GM12878 (cell line): ENCODE results near the gene FRMD5. TPM values are rescaled to one million over a fixed set of nuclear protein-coding genes. Genes with fewer than 3 reads are reported as not detected.

Source experiments
- ATAC-seq: fragments of 200-7000 bp; cut with Tn5 transposase; 3 replicates; pipeline ENCODE4 v1.9.1; 2020; ENCODE audit warnings: mild to moderate bottlenecking, moderate library complexity
- BruUV-seq: library from RNA; stranded (reverse); fragments of 400-500 nt; replicated peaks from 2 replicates; lab custom pipeline; 2021; lab: Mats Ljungman, UMichigan
- CTCF ChIA-PET: fragments of 300-600 bp; sonication (Branson Sonifier 250); formaldehyde crosslinking; extraction: SDS; loops from one replicate; lab custom pipeline; 2021; ENCODE audit warnings: inconsistent platforms; lab: Yijun Ruan, JAX
- POLR2A ChIA-PET: fragments of 350-600 bp; formaldehyde crosslinking; extraction: SDS; loops from one replicate; lab custom pipeline; 2021; ENCODE audit warnings: inconsistent platforms; lab: Charles Lee
- RAD21 ChIA-PET: fragments of 300-600 bp; sonication (Branson Sonifier 250); formaldehyde crosslinking; loops from one replicate; lab custom pipeline; 2023; ENCODE audit warnings: antibody characterized with exemption; ENCODE audit not compliant: unreplicated experiment; lab: Charles Lee
- SMC1A ChIA-PET: fragments of 300-600 bp; sonication (Branson Sonifier 250); formaldehyde crosslinking; loops from one replicate; lab custom pipeline; 2023; ENCODE audit not compliant: unreplicated experiment, uncharacterized antibody; lab: Charles Lee
- DNase-seq: peaks from one replicate; pipeline ENCODE4 v3.0.0-alpha.2; 2011; ENCODE audit warnings: low read depth, low spot score
- FAIRE-seq: peaks from 3 replicates; lab custom pipeline; 2011; peaks lifted over from hg19 to GRCh38; lab: Jason Lieb, UNC
- H2AFZ ChIP-seq: 2 replicates; pipeline ENCODE4 v1.6.0; 2011; ENCODE audit warnings: low read depth, low read length, control low read depth; ENCODE audit not compliant: control insufficient read depth
- H3K27ac ChIP-seq: 2 replicates; pipeline ENCODE4 v1.5.1; 2011; ENCODE audit warnings: control low read depth; ENCODE audit not compliant: control insufficient read depth, insufficient read depth
- H3K27me3 ChIP-seq, 2 experiments: replicated peaks in 1 of 2; 2 replicates each; pipeline versions ENCODE4 v1.6.0 to v1.6.1; 2011; ENCODE audit warnings: low read length in 1 of 2; ENCODE audit not compliant: control insufficient read depth in 2 of 2, insufficient read depth in 2 of 2
- H3K36me3 ChIP-seq, 2 experiments: 2 replicates each; pipeline ENCODE4 v1.5.1; 2011; ENCODE audit warnings: low read length in 1 of 2; ENCODE audit not compliant: control insufficient read depth in 2 of 2, insufficient read depth in 2 of 2
- H3K4me1 ChIP-seq: 2 replicates; pipeline ENCODE4 v1.6.1; 2011; ENCODE audit warnings: mild to moderate bottlenecking, low read length, moderate library complexity, mixed read lengths; ENCODE audit not compliant: control insufficient read depth, insufficient read depth
- H3K4me2 ChIP-seq: 2 replicates; pipeline ENCODE4 v1.6.0; 2011; ENCODE audit warnings: control low read depth; ENCODE audit not compliant: control insufficient read depth, insufficient read depth
- H3K4me3 ChIP-seq: fragments of 200-600 bp; sonication (generic); 2 replicates; pipeline ENCODE4 v1.5.1; 2016
- H3K79me2 ChIP-seq: 2 replicates; pipeline ENCODE4 v1.6.0; 2011; ENCODE audit warnings: low read length; ENCODE audit not compliant: control insufficient read depth, insufficient read depth
- H3K9ac ChIP-seq: 2 replicates; pipeline ENCODE4 v1.8.0; 2011; ENCODE audit warnings: low read length, control low read depth, mixed read lengths; ENCODE audit not compliant: control insufficient read depth, insufficient read depth
- H3K9me3 ChIP-seq: replicated peaks from 3 replicates; pipeline ENCODE4 v1.5.1; 2011; ENCODE audit warnings: mild to moderate bottlenecking, low read length; ENCODE audit not compliant: control insufficient read depth, insufficient read depth
- H4K20me1 ChIP-seq: 2 replicates; pipeline ENCODE4 v1.6.0; 2011; ENCODE audit not compliant: control insufficient read depth, insufficient read depth
- ATF7 ChIP-seq: fragments of 450-650 bp; IDR thresholded peaks from 2 replicates; pipeline ENCODE4 v1.6.1; 2016; ENCODE audit warnings: low read depth, mild to moderate bottlenecking
- BACH1 ChIP-seq: fragments of 450-650 bp; IDR thresholded peaks from 2 replicates; pipeline ENCODE4 v1.6.1; 2017; ENCODE audit warnings: mild to moderate bottlenecking, borderline replicate concordance
- CHD2 ChIP-seq: IDR thresholded peaks from 2 replicates; pipeline ENCODE4 v1.6.1; 2011; ENCODE audit warnings: low read depth, low read length, improper control_type of control experiment, borderline replicate concordance
- FOXM1 ChIP-seq: IDR thresholded peaks from 2 replicates; pipeline ENCODE4 v1.6.1; 2012; ENCODE audit warnings: low read depth, mild to moderate bottlenecking, inconsistent platforms, low read length, moderate library complexity
- HDAC2 ChIP-seq: fragments of 200-600 bp; sonication (generic); IDR thresholded peaks from 2 replicates; pipeline ENCODE4 v1.6.1; 2017
- MTA2 ChIP-seq: fragments of 450-650 bp; IDR thresholded peaks from 2 replicates; pipeline ENCODE4 v1.6.1; 2016; ENCODE audit warnings: low read depth, mild to moderate bottlenecking, moderate library complexity
- PML ChIP-seq: IDR thresholded peaks from 2 replicates; pipeline ENCODE4 v1.6.1; 2012; ENCODE audit warnings: low read length, inconsistent platforms
- POLR2A ChIP-seq: IDR thresholded peaks from 2 replicates; pipeline ENCODE4 v1.6.1; 2011; ENCODE audit warnings: low read depth, mild to moderate bottlenecking, low read length
- STAT1 ChIP-seq: fragments of 450-650 bp; conservative IDR thresholded peaks from 2 replicates; pipeline ENCODE4 v1.6.1; 2014; ENCODE audit warnings: antibody characterized with exemption, mild to moderate bottlenecking
- TCF7 ChIP-seq: IDR thresholded peaks from 2 replicates; pipeline ENCODE4 v1.6.1; 2014; ENCODE audit warnings: antibody characterized with exemption, borderline replicate concordance
- ZNF622 ChIP-seq: fragments of 450-650 bp; IDR thresholded peaks from 2 replicates; pipeline ENCODE4 v1.6.1; 2017; ENCODE audit warnings: mild to moderate bottlenecking, inconsistent platforms
- WGBS: methylation state at CpG from one replicate; pipeline ENCODE4 v1.1.6; 2016; ENCODE audit warnings: low lambda C conversion rate; ENCODE audit not compliant: insufficient replicate concordance, insufficient coverage; ENCODE audit errors: missing lambda C conversion rate; 5-methylcytosine and 5-hydroxymethylcytosine counted together
- in situ Hi-C: fragments of 300-500 bp; cut with MboI; formaldehyde crosslinking; loops from 9 replicates; pipeline ENCODE4 v1.14.3; 2018; ENCODE audit warnings: mixed read lengths
- intact Hi-C: fragments of 100-400 bp; cut with micrococcal nuclease; formaldehyde crosslinking; loops from one replicate; pipeline ENCODE4 v1.14.2; 2022; ENCODE audit not compliant: unreplicated experiment
- polyA plus RNA-seq, 11 experiments: library from polyadenylated mRNA; depleted of rRNA in 4 of 11; unstranded in 6 of 11; stranded (reverse) in 5 of 11; fragments of >200 nt; fragmentation: Nextera tagmentation in 4 of 11; fragmentation: Illumina TruSeq in 1 of 11; extraction: Ambion mirVana in 4 of 11; extraction: Trizol in 1 of 11; gene quantifications; 1 replicate in 1 of 11; 2 replicates in 10 of 11; pipeline versions ENCODE4 v1.2.1 to v1.2.3, GENCODE V29; 2011 to 2016; ENCODE audit warnings: inconsistent platforms in 2 of 11, missing spikeins in 2 of 11, low read depth in 1 of 11
- total RNA-seq, 4 experiments: library from RNA; depleted of rRNA in 3 of 4; stranded (reverse); fragments of >200 nt in 3 of 4; fragmentation: Illumina TruSeq in 1 of 4; extraction: Trizol in 1 of 4; gene quantifications; 2 replicates each; pipeline versions ENCODE4 v1.2.1 to v1.2.3, GENCODE V29; 2013 to 2021
- TF ChIP-seq, protein P1 (sequence below): IDR thresholded peaks from 2 replicates; pipeline ENCODE4 v1.6.1; 2011; ENCODE audit warnings: low read depth, low read length, improper control_type of control experiment, borderline replicate concordance
- TF ChIP-seq, protein P2 (sequence below): fragments of 450-650 bp; IDR thresholded peaks from 2 replicates; pipeline ENCODE4 v1.6.1; 2017; ENCODE audit warnings: mild to moderate bottlenecking, low read depth, inconsistent platforms; ENCODE audit not compliant: poor library complexity, severe bottlenecking
- TF ChIP-seq, protein P3 (sequence below): fragments of 450-650 bp; IDR thresholded peaks from 2 replicates; pipeline ENCODE4 v1.6.1; 2016; ENCODE audit warnings: mild to moderate bottlenecking
- TF ChIP-seq, protein P4 (sequence below): IDR thresholded peaks from 2 replicates; pipeline ENCODE4 v1.6.1; 2011; ENCODE audit warnings: borderline replicate concordance, low read depth, mild to moderate bottlenecking, moderate library complexity, mixed read lengths, low read length; ENCODE audit not compliant: insufficient read depth; ENCODE audit errors: extremely low read length
- TF ChIP-seq, protein P5 (sequence below): IDR thresholded peaks from 2 replicates; pipeline ENCODE4 v1.6.1; 2011; ENCODE audit warnings: borderline replicate concordance, low read depth, mild to moderate bottlenecking, moderate library complexity, low read length; ENCODE audit not compliant: insufficient read depth, poor library complexity, severe bottlenecking
- TF ChIP-seq, protein P6 (sequence below): IDR thresholded peaks from 2 replicates; pipeline ENCODE4 v1.6.1; 2011; ENCODE audit warnings: low read depth, mild to moderate bottlenecking, low read length, moderate library complexity, borderline replicate concordance; ENCODE audit errors: extremely low read depth

The FRMD5 gene
- total and polyA plus RNA-seq, 10 of the 15 experiments (the other 5 are each of a cell fraction or from before 2014, with no cell fraction given), result 0.26 to 6.4 (median 0.68) TPM; not detected in 1

DNA sequence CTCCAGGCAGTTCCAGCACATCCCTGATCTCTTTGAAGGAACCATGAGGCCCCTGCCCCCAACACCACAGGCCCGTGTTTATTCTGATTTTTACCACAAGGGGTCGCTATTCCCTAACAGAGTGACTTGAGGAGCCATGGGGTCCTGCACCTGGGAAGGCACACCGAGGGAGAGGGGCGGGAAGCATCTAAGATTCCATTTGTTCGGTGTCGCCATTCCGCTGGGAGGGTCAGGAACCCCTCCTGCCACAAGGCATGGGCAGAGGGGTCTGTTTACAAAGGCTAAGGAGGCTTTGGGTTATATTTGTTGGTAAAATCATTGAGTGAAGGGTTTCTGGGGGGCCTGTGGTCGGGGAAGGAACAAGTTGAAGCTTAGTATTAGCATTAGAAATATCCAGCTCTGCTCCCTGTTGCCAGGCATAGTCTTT lies 291.2 kb downstream of the FRMD5 start:
- FAIRE-seq, result peak; percentile 69
- in situ Hi-C loops, result loop anchor here (5.0 kb wide), 2 partner anchors 163 to 313 kb away; no protein-coding TSS in a partner anchor
- no peak for TF ChIP-seq ATF7
- TF ChIP-seq, protein P1, sequence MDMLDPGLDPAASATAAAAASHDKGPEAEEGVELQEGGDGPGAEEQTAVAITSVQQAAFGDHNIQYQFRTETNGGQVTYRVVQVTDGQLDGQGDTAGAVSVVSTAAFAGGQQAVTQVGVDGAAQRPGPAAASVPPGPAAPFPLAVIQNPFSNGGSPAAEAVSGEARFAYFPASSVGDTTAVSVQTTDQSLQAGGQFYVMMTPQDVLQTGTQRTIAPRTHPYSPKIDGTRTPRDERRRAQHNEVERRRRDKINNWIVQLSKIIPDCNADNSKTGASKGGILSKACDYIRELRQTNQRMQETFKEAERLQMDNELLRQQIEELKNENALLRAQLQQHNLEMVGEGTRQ, result no peak
- no peak for TF ChIP-seq MTA2
- TF ChIP-seq FOXM1, result 0 out of 2 replicates have a peak, but pooled peaks have one; percentile 27
- TF ChIP-seq TCF7, result no peak
- no peak for TF ChIP-seq CHD2
- no peak for TF ChIP-seq ZNF622
- TF ChIP-seq STAT1, result no peak
- TF ChIP-seq PML, result no peak
- TF ChIP-seq, protein P2, sequence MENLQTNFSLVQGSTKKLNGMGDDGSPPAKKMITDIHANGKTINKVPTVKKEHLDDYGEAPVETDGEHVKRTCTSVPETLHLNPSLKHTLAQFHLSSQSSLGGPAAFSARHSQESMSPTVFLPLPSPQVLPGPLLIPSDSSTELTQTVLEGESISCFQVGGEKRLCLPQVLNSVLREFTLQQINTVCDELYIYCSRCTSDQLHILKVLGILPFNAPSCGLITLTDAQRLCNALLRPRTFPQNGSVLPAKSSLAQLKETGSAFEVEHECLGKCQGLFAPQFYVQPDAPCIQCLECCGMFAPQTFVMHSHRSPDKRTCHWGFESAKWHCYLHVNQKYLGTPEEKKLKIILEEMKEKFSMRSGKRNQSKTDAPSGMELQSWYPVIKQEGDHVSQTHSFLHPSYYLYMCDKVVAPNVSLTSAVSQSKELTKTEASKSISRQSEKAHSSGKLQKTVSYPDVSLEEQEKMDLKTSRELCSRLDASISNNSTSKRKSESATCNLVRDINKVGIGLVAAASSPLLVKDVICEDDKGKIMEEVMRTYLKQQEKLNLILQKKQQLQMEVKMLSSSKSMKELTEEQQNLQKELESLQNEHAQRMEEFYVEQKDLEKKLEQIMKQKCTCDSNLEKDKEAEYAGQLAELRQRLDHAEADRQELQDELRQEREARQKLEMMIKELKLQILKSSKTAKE, result no peak
- no peak for TF ChIP-seq POLR2A
- TF ChIP-seq BACH1, result no peak
- TF ChIP-seq HDAC2, result no peak
- TF ChIP-seq, protein P3, sequence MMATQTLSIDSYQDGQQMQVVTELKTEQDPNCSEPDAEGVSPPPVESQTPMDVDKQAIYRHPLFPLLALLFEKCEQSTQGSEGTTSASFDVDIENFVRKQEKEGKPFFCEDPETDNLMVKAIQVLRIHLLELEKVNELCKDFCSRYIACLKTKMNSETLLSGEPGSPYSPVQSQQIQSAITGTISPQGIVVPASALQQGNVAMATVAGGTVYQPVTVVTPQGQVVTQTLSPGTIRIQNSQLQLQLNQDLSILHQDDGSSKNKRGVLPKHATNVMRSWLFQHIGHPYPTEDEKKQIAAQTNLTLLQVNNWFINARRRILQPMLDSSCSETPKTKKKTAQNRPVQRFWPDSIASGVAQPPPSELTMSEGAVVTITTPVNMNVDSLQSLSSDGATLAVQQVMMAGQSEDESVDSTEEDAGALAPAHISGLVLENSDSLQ, result no peak
- TF ChIP-seq, protein P4, sequence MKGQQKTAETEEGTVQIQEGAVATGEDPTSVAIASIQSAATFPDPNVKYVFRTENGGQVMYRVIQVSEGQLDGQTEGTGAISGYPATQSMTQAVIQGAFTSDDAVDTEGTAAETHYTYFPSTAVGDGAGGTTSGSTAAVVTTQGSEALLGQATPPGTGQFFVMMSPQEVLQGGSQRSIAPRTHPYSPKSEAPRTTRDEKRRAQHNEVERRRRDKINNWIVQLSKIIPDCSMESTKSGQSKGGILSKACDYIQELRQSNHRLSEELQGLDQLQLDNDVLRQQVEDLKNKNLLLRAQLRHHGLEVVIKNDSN, result no peak
- TF ChIP-seq, protein P5, sequence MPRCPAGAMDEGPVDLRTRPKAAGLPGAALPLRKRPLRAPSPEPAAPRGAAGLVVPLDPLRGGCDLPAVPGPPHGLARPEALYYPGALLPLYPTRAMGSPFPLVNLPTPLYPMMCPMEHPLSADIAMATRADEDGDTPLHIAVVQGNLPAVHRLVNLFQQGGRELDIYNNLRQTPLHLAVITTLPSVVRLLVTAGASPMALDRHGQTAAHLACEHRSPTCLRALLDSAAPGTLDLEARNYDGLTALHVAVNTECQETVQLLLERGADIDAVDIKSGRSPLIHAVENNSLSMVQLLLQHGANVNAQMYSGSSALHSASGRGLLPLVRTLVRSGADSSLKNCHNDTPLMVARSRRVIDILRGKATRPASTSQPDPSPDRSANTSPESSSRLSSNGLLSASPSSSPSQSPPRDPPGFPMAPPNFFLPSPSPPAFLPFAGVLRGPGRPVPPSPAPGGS, result no peak
- TF ChIP-seq, protein P6, sequence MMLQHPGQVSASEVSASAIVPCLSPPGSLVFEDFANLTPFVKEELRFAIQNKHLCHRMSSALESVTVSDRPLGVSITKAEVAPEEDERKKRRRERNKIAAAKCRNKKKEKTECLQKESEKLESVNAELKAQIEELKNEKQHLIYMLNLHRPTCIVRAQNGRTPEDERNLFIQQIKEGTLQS, result 0 out of 2 replicates have a peak, but pooled peaks have one; percentile 6

More for the DNA sequence above, 291.2 kb downstream of the FRMD5 start:
- H3K4me1 ChIP-seq, result no peaks in the 10 kb centered on the region
- POLR2A ChIA-PET, result interaction anchor here (0.5 kb wide), 1 partner anchor 699 kb away, joined by 6 read pairs; no protein-coding TSS in a partner anchor
- no peak overlapping the region for H3K4me3 ChIP-seq
- RAD21 ChIA-PET, result interaction anchor here (0.7 to 3.2 kb wide), 11 partner anchors 10 to 417 kb away, joined by 3 to 35 read pairs (median 4); no protein-coding TSS in a partner anchor
- SMC1A ChIA-PET, result interaction anchor here (0.5 to 4.8 kb wide), 26 partner anchors 8 to 833 kb away, joined by 3 to 63 read pairs (median 4); partner anchors contain the start of gene TRIM69
- H3K27me3 ChIP-seq, result no peaks in the 10 kb centered on the region
- H3K36me3 ChIP-seq, result no peaks in the 10 kb centered on the region
- BruUV-seq, result no TSS peak
- H4K20me1 ChIP-seq, result no peaks in the 10 kb centered on the region
- WGBS, result 7% methylated on average over 8 of the region's 8 CpGs
- CTCF ChIA-PET, result interaction anchor here (0.6 to 6.2 kb wide), 41 partner anchors 8 to 1262 kb away, joined by 3 to 115 read pairs (median 4); no protein-coding TSS in a partner anchor
- peak overlapping the region; percentile 22 for H2AFZ ChIP-seq
- intact Hi-C loops, result loop anchor here (1.0 to 5.0 kb wide), 3 partner anchors 162 to 415 kb away; no protein-coding TSS in a partner anchor
- DNase-seq (peak; percentile 7), ATAC-seq (peak; percentile 97)
- H3K9ac ChIP-seq, result no peak overlapping the region
- no peaks in the 10 kb centered on the region for H3K79me2 ChIP-seq
- 0 out of 2 replicates have a peak overlapping the region, but pooled peaks have one; percentile 15 for H3K4me2 ChIP-seq
- H3K9me3 ChIP-seq, result no peaks in the 10 kb centered on the region
- no peak overlapping the region for H3K27ac ChIP-seq
